GM12878 (cell line): Measurements from ENCODE around the gene DCAF17. TPM values are rescaled to one million over a fixed set of nuclear protein-coding genes. Genes with fewer than 3 reads are reported as not detected.
A peak's percentile ranks its signal among the peaks of the same experiment; 100 is the strongest.

Experiments used
- ATAC-seq: fragments of 200-7000 bp; cut with Tn5 transposase; 3 replicates; pipeline ENCODE4 v1.9.1; 2020; ENCODE audit warnings: mild to moderate bottlenecking, moderate library complexity
- BruUV-seq: library from RNA; stranded (reverse); fragments of 400-500 nt; replicated peaks from 2 replicates; lab custom pipeline; 2021; lab: Mats Ljungman, UMichigan
- CTCF ChIA-PET: fragments of 300-600 bp; sonication (Branson Sonifier 250); formaldehyde crosslinking; extraction: SDS; loops from one replicate; lab custom pipeline; 2021; ENCODE audit warnings: inconsistent platforms; lab: Yijun Ruan, JAX
- POLR2A ChIA-PET: fragments of 350-600 bp; formaldehyde crosslinking; extraction: SDS; loops from one replicate; lab custom pipeline; 2021; ENCODE audit warnings: inconsistent platforms; lab: Charles Lee
- RAD21 ChIA-PET: fragments of 300-600 bp; sonication (Branson Sonifier 250); formaldehyde crosslinking; loops from one replicate; lab custom pipeline; 2023; ENCODE audit warnings: antibody characterized with exemption; ENCODE audit not compliant: unreplicated experiment; lab: Charles Lee
- SMC1A ChIA-PET: fragments of 300-600 bp; sonication (Branson Sonifier 250); formaldehyde crosslinking; loops from one replicate; lab custom pipeline; 2023; ENCODE audit not compliant: unreplicated experiment, uncharacterized antibody; lab: Charles Lee
- DNase-seq: peaks from one replicate; pipeline ENCODE4 v3.0.0-alpha.2; 2011; ENCODE audit warnings: low read depth, low spot score
- FAIRE-seq: peaks from 3 replicates; lab custom pipeline; 2011; peaks lifted over from hg19 to GRCh38; lab: Jason Lieb, UNC
- H2AFZ ChIP-seq: 2 replicates; pipeline ENCODE4 v1.6.0; 2011; ENCODE audit warnings: low read depth, low read length, control low read depth; ENCODE audit not compliant: control insufficient read depth
- H3K27ac ChIP-seq: 2 replicates; pipeline ENCODE4 v1.5.1; 2011; ENCODE audit warnings: control low read depth; ENCODE audit not compliant: control insufficient read depth, insufficient read depth
- H3K27me3 ChIP-seq, 2 experiments: replicated peaks in 1 of 2; 2 replicates each; pipeline versions ENCODE4 v1.6.0 to v1.6.1; 2011; ENCODE audit warnings: low read length in 1 of 2; ENCODE audit not compliant: control insufficient read depth in 2 of 2, insufficient read depth in 2 of 2
- H3K36me3 ChIP-seq, 2 experiments: 2 replicates each; pipeline ENCODE4 v1.5.1; 2011; ENCODE audit warnings: low read length in 1 of 2; ENCODE audit not compliant: control insufficient read depth in 2 of 2, insufficient read depth in 2 of 2
- H3K4me1 ChIP-seq: 2 replicates; pipeline ENCODE4 v1.6.1; 2011; ENCODE audit warnings: mild to moderate bottlenecking, low read length, moderate library complexity, mixed read lengths; ENCODE audit not compliant: control insufficient read depth, insufficient read depth
- H3K4me2 ChIP-seq: 2 replicates; pipeline ENCODE4 v1.6.0; 2011; ENCODE audit warnings: control low read depth; ENCODE audit not compliant: control insufficient read depth, insufficient read depth
- H3K4me3 ChIP-seq: fragments of 200-600 bp; sonication (generic); 2 replicates; pipeline ENCODE4 v1.5.1; 2016
- H3K79me2 ChIP-seq: 2 replicates; pipeline ENCODE4 v1.6.0; 2011; ENCODE audit warnings: low read length; ENCODE audit not compliant: control insufficient read depth, insufficient read depth
- H3K9ac ChIP-seq: 2 replicates; pipeline ENCODE4 v1.8.0; 2011; ENCODE audit warnings: low read length, control low read depth, mixed read lengths; ENCODE audit not compliant: control insufficient read depth, insufficient read depth
- H3K9me3 ChIP-seq: replicated peaks from 3 replicates; pipeline ENCODE4 v1.5.1; 2011; ENCODE audit warnings: mild to moderate bottlenecking, low read length; ENCODE audit not compliant: control insufficient read depth, insufficient read depth
- H4K20me1 ChIP-seq: 2 replicates; pipeline ENCODE4 v1.6.0; 2011; ENCODE audit not compliant: control insufficient read depth, insufficient read depth
- CREM ChIP-seq: IDR thresholded peaks from 2 replicates; pipeline ENCODE4 v1.6.1; 2014; ENCODE audit warnings: antibody characterized with exemption, low read depth
- MXI1 ChIP-seq: fragments of 150-350 bp; IDR thresholded peaks from 2 replicates; pipeline ENCODE4 v1.6.1; 2011; ENCODE audit warnings: low read depth, mild to moderate bottlenecking, inconsistent platforms, low read length, improper control_type of control experiment
- NFXL1 ChIP-seq: fragments of 450-650 bp; IDR thresholded peaks from 2 replicates; pipeline ENCODE4 v1.6.1; 2017; ENCODE audit warnings: antibody characterized with exemption, mild to moderate bottlenecking, borderline replicate concordance
- POLR2AphosphoS5 ChIP-seq: IDR thresholded peaks from 2 replicates; pipeline ENCODE4 v1.6.1; 2011; ENCODE audit warnings: mild to moderate bottlenecking, low read length, inconsistent platforms
- RAD21 ChIP-seq: IDR thresholded peaks from 2 replicates; pipeline ENCODE4 v1.6.1; 2011; ENCODE audit warnings: mild to moderate bottlenecking, low read depth, low read length, moderate library complexity; ENCODE audit not compliant: insufficient read depth
- SMAD5 ChIP-seq: IDR thresholded peaks from 2 replicates; pipeline ENCODE4 v1.6.1; 2016; ENCODE audit warnings: antibody characterized with exemption, low read depth
- SP1 ChIP-seq: IDR thresholded peaks from one replicate; pipeline ENCODE4 v1.6.1; 2011; ENCODE audit warnings: low read depth, low read length
- SUZ12 ChIP-seq: fragments of 200-600 bp; sonication (generic); IDR thresholded peaks from one replicate; pipeline ENCODE4 v1.6.1; 2018; ENCODE audit warnings: antibody characterized with exemption, mild to moderate bottlenecking; ENCODE audit not compliant: unreplicated experiment
- TAF1 ChIP-seq: IDR thresholded peaks from 2 replicates; pipeline ENCODE4 v1.6.1; 2011; ENCODE audit warnings: mild to moderate bottlenecking, low read depth, low read length, borderline replicate concordance
- TCF7 ChIP-seq: IDR thresholded peaks from 2 replicates; pipeline ENCODE4 v1.6.1; 2014; ENCODE audit warnings: antibody characterized with exemption, borderline replicate concordance
- ZSCAN29 ChIP-seq: fragments of 450-650 bp; IDR thresholded peaks from 2 replicates; pipeline ENCODE4 v1.6.1; 2017; ENCODE audit warnings: mild to moderate bottlenecking, moderate library complexity
- WGBS: methylation state at CpG from one replicate; pipeline ENCODE4 v1.1.6; 2016; ENCODE audit warnings: low lambda C conversion rate; ENCODE audit not compliant: insufficient replicate concordance, insufficient coverage; ENCODE audit errors: missing lambda C conversion rate; 5-methylcytosine and 5-hydroxymethylcytosine counted together
- in situ Hi-C: fragments of 300-500 bp; cut with MboI; formaldehyde crosslinking; loops from 9 replicates; pipeline ENCODE4 v1.14.3; 2018; ENCODE audit warnings: mixed read lengths
- intact Hi-C: fragments of 100-400 bp; cut with micrococcal nuclease; formaldehyde crosslinking; loops from one replicate; pipeline ENCODE4 v1.14.2; 2022; ENCODE audit not compliant: unreplicated experiment
- polyA plus RNA-seq, 11 experiments: library from polyadenylated mRNA; depleted of rRNA in 4 of 11; unstranded in 6 of 11; stranded (reverse) in 5 of 11; fragments of >200 nt; fragmentation: Nextera tagmentation in 4 of 11; fragmentation: Illumina TruSeq in 1 of 11; extraction: Ambion mirVana in 4 of 11; extraction: Trizol in 1 of 11; gene quantifications; 1 replicate in 1 of 11; 2 replicates in 10 of 11; pipeline versions ENCODE4 v1.2.1 to v1.2.3, GENCODE V29; 2011 to 2016; ENCODE audit warnings: inconsistent platforms in 2 of 11, missing spikeins in 2 of 11, low read depth in 1 of 11
- total RNA-seq, 4 experiments: library from RNA; depleted of rRNA in 3 of 4; stranded (reverse); fragments of >200 nt in 3 of 4; fragmentation: Illumina TruSeq in 1 of 4; extraction: Trizol in 1 of 4; gene quantifications; 2 replicates each; pipeline versions ENCODE4 v1.2.1 to v1.2.3, GENCODE V29; 2013 to 2021
- TF ChIP-seq, protein P1 (sequence below): fragments of 450-650 bp; IDR thresholded peaks from 2 replicates; pipeline ENCODE4 v1.6.1; 2018; ENCODE audit warnings: borderline replicate concordance, mild to moderate bottlenecking; ENCODE audit not compliant: partially characterized antibody
- TF ChIP-seq, protein P2 (sequence below): fragments of 450-650 bp; IDR thresholded peaks from 2 replicates; pipeline ENCODE4 v1.6.1; 2016; ENCODE audit warnings: mild to moderate bottlenecking
- TF ChIP-seq, protein P3 (sequence below): fragments of 450-650 bp; IDR thresholded peaks from 2 replicates; pipeline ENCODE4 v1.6.1; 2018; ENCODE audit warnings: mild to moderate bottlenecking, low read depth, moderate library complexity; ENCODE audit not compliant: partially characterized antibody

DCAF17 gene
- total and polyA plus RNA-seq, 10 of the 15 experiments (the other 5 are each of a cell fraction or from before 2014, with no cell fraction given): 5.2 to 32.9 (median 23.4) TPM

DNA sequence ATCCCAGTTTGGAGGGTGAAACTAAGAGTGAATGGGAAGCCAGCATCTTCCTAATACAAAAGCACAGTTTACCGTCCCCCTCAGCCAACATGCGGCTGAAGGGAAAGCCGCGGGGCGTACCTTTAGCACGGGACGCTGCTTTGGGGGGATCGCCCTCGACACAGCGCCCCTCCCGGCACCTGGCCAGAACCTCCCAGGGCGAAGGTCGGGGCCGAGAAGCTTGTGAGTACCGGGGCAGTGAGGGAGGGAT is 338 bp upstream of the DCAF17 start, which contains the start of gene METTL8:
TSS of gene METTL8 (minus strand) at position 228 of the 250 bp plus-strand sequence. CDS start 41,805 bp downstream, outside the sequence.
- Histone ChIP-seq H2AFZ (peak within 1 kb of the TSS; percentile 91), H3K4me3 (peak within 1 kb of the TSS; percentile 81), H3K27me3 (no peaks in the 10 kb centered on the region), H3K4me1 (peaks cover 13% of the 10 kb centered on the region), H3K79me2 (peaks cover 81% of the 10 kb centered on the region), H3K4me2 (peak within 1 kb of the TSS; percentile 97), H4K20me1 (no peaks in the 10 kb centered on the region), H3K9me3 (peaks cover 24% of the 10 kb centered on the region), H3K27ac (peak within 1 kb of the TSS; percentile 93), H3K36me3 (peaks cover 0 to 12% of the 10 kb centered on the region in 2 experiments; a peak in 2 of 4 replicates), H3K9ac (peak within 1 kb of the TSS; percentile 92)
- ATAC-seq: no peak
- RAD21 ChIA-PET: interaction anchor here (0.7 to 3.6 kb wide), 11 partner anchors 13 to 422 kb away, joined by 3 to 25 read pairs (median 5); no protein-coding TSS in a partner anchor
- CTCF ChIA-PET: interaction anchor here (0.6 to 5.0 kb wide), 8 partner anchors 13 to 461 kb away, joined by 3 to 32 read pairs (median 3); no protein-coding TSS in a partner anchor
- in situ Hi-C loops (loop anchor here (25.0 kb wide), 1 partner anchor 471 kb away; no protein-coding TSS in a partner anchor), intact Hi-C loops (loop anchor here (1.0 to 5.0 kb wide), 7 partner anchors 12 to 506 kb away; partner anchors contain the start of genes CYBRD1 and GORASP2)
- peak; percentile 13 for FAIRE-seq
- no peak for DNase-seq
- POLR2A ChIA-PET: interaction anchor here (0.8 to 2.1 kb wide), 10 partner anchors 13 to 276 kb away, joined by 3 to 11 read pairs (median 3); no protein-coding TSS in a partner anchor
- SMC1A ChIA-PET: interaction anchor here (0.6 to 3.2 kb wide), 11 partner anchors 16 to 351 kb away, joined by 3 to 13 read pairs (median 5); no protein-coding TSS in a partner anchor
- under 1% methylated on average over 15 of the region's 15 CpGs for WGBS
- no TSS peak for BruUV-seq
- TF ChIP-seq, protein P1, sequence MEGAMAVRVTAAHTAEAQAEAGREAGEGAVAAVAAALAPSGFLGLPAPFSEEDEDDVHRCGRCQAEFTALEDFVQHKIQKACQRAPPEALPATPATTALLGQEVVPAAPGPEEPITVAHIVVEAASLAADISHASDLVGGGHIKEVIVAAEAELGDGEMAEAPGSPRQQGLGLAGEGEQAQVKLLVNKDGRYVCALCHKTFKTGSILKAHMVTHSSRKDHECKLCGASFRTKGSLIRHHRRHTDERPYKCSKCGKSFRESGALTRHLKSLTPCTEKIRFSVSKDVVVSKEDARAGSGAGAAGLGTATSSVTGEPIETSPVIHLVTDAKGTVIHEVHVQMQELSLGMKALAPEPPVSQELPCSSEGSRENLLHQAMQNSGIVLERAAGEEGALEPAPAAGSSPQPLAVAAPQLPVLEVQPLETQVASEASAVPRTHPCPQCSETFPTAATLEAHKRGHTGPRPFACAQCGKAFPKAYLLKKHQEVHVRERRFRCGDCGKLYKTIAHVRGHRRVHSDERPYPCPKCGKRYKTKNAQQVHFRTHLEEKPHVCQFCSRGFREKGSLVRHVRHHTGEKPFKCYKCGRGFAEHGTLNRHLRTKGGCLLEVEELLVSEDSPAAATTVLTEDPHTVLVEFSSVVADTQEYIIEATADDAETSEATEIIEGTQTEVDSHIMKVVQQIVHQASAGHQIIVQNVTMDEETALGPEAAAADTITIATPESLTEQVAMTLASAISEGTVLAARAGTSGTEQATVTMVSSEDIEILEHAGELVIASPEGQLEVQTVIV: no peak
- TF ChIP-seq RAD21 (peak; percentile 33), SUZ12 (no peak), MXI1 (no peak), ZSCAN29 (no peak), TCF7 (no peak; the same call in 1 of the 2 replicates), CREM (no peak), TAF1 (peak; percentile 72; the same call in 1 of the 2 replicates), SP1 (no peak), SMAD5 (peak; percentile 74; the same call in 1 of the 2 replicates), NFXL1 (no peak), POLR2AphosphoS5 (peak; percentile 80; the same call in 1 of the 2 replicates)
- TF ChIP-seq, protein P2, sequence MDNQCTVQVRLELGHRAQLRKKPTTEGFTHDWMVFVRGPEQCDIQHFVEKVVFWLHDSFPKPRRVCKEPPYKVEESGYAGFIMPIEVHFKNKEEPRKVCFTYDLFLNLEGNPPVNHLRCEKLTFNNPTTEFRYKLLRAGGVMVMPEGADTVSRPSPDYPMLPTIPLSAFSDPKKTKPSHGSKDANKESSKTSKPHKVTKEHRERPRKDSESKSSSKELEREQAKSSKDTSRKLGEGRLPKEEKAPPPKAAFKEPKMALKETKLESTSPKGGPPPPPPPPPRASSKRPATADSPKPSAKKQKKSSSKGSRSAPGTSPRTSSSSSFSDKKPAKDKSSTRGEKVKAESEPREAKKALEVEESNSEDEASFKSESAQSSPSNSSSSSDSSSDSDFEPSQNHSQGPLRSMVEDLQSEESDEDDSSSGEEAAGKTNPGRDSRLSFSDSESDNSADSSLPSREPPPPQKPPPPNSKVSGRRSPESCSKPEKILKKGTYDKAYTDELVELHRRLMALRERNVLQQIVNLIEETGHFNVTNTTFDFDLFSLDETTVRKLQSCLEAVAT: no peak
- TF ChIP-seq, protein P3, sequence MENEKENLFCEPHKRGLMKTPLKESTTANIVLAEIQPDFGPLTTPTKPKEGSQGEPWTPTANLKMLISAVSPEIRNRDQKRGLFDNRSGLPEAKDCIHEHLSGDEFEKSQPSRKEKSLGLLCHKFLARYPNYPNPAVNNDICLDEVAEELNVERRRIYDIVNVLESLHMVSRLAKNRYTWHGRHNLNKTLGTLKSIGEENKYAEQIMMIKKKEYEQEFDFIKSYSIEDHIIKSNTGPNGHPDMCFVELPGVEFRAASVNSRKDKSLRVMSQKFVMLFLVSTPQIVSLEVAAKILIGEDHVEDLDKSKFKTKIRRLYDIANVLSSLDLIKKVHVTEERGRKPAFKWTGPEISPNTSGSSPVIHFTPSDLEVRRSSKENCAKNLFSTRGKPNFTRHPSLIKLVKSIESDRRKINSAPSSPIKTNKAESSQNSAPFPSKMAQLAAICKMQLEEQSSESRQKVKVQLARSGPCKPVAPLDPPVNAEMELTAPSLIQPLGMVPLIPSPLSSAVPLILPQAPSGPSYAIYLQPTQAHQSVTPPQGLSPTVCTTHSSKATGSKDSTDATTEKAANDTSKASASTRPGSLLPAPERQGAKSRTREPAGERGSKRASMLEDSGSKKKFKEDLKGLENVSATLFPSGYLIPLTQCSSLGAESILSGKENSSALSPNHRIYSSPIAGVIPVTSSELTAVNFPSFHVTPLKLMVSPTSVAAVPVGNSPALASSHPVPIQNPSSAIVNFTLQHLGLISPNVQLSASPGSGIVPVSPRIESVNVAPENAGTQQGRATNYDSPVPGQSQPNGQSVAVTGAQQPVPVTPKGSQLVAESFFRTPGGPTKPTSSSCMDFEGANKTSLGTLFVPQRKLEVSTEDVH: no peak
